ENCODE data around the gene TRAF3IP3.

GRCh38 chr1:209748620-209749019 lies 7.2 kb upstream of the TRAF3IP3 start:
- TF ChIP-seq CEBPB (IDR thresholded peaks at IDR 0.05) (no peak), RAD21 (IDR thresholded peaks at IDR 0.05; ENCODE audit: low read depth) (no peak), MAX (IDR thresholded peaks at IDR 0.05) (no peak)
